SK-N-SH (cell line): Measurements from ENCODE around the gene ACACA. TPM values are rescaled to one million over a fixed set of nuclear protein-coding genes. Genes with fewer than 3 reads are reported as not detected.

Experiments
- CTCF ChIA-PET: fragments of 300-600, 350-600 bp; formaldehyde crosslinking; extraction: SDS; loops from one replicate; lab custom pipeline; 2021; lab: Yijun Ruan, JAX
- POLR2A ChIA-PET: fragments of 350-600 bp; sonication (Branson Sonifier 250); formaldehyde crosslinking; extraction: SDS; loops from one replicate; lab custom pipeline; 2020; ENCODE audit warnings: antibody characterized with exemption, inconsistent platforms; lab: Yijun Ruan, JAX
- DNase-seq: peaks from one replicate; pipeline ENCODE4 v3.0.0; 2012
- H2AFZ ChIP-seq: fragments of 200-600 bp; sonication (generic); 2 replicates; pipeline ENCODE4 v1.8.1; 2016; ENCODE audit warnings: antibody characterized with exemption, mild to moderate bottlenecking, low read depth
- H3F3A ChIP-seq: fragments of 200-600 bp; sonication (generic); replicated peaks from 2 replicates; pipeline ENCODE3; 2016; ENCODE audit warnings: antibody characterized with exemption, mild to moderate bottlenecking; ENCODE audit not compliant: insufficient read depth
- H3K27ac ChIP-seq, 2 experiments: fragments of 200-500 bp in 1 of 2; fragments of 200-600 bp in 1 of 2; sonication (Bioruptor generic) in 1 of 2; sonication (generic), shearing (Covaris generic) in 1 of 2; 2 replicates each; pipeline versions ENCODE4 v1.5.1 to v1.6.1; 2014 to 2016; ENCODE audit warnings: low read depth in 2 of 2, inconsistent platforms in 1 of 2, low read length in 1 of 2, mild to moderate bottlenecking in 1 of 2, mixed read lengths in 1 of 2
- H3K27me3 ChIP-seq: fragments of 200-600 bp; sonication (generic), shearing (Covaris generic); 2 replicates; pipeline ENCODE4 v1.6.1; 2016; ENCODE audit warnings: mixed run types; ENCODE audit not compliant: insufficient read depth
- H3K36me3 ChIP-seq, 2 experiments: fragments of 200-500 bp in 1 of 2; fragments of 200-600 bp in 1 of 2; sonication (Bioruptor generic) in 1 of 2; sonication (generic) in 1 of 2; replicated peaks in 1 of 2; 2 replicates each; pipeline versions ENCODE3 to v1.5.1; 2014 to 2016; ENCODE audit warnings: low read length in 1 of 2, mild to moderate bottlenecking in 1 of 2; ENCODE audit not compliant: insufficient read depth in 2 of 2, control insufficient read depth in 1 of 2
- H3K4me1 ChIP-seq, 2 experiments: fragments of 200-500 bp in 1 of 2; fragments of 200-600 bp in 1 of 2; sonication (Bioruptor generic) in 1 of 2; sonication (generic), shearing (Covaris generic) in 1 of 2; 2 replicates each; pipeline versions ENCODE4 v1.5.1 to v1.6.1; 2014 to 2016; ENCODE audit warnings: low read depth in 1 of 2, low read length in 1 of 2, mixed run types in 1 of 2; ENCODE audit not compliant: insufficient read depth in 2 of 2, control insufficient read depth in 1 of 2
- H3K4me2 ChIP-seq: fragments of 200-600 bp; sonication (generic), shearing (Covaris generic); 2 replicates; pipeline ENCODE4 v1.6.1; 2017; ENCODE audit warnings: mixed run types
- H3K4me3 ChIP-seq, 2 experiments: fragments of 200-500 bp in 1 of 2; fragments of 200-600 bp in 1 of 2; sonication (Bioruptor generic) in 1 of 2; sonication (generic), shearing (Covaris generic) in 1 of 2; 2 replicates each; pipeline versions ENCODE4 v1.5.1 to v1.8.1; 2014 to 2016; ENCODE audit warnings: low read depth in 2 of 2, inconsistent platforms in 1 of 2, low read length in 1 of 2, mild to moderate bottlenecking in 1 of 2, mixed read lengths in 1 of 2, moderate library complexity in 1 of 2
- H3K79me2 ChIP-seq: fragments of 200-600 bp; sonication (generic); 2 replicates; pipeline ENCODE4 v1.8.1; 2017; ENCODE audit warnings: mild to moderate bottlenecking; ENCODE audit not compliant: insufficient read depth
- H3K9ac ChIP-seq: fragments of 200-600 bp; sonication (generic); 2 replicates; pipeline ENCODE4 v1.6.1; 2017; ENCODE audit warnings: mixed run types
- H3K9me2 ChIP-seq: fragments of 200-600 bp; sonication (generic); 2 replicates; pipeline ENCODE4 v1.6.1; 2017; ENCODE audit warnings: mixed run types
- H3K9me3 ChIP-seq: fragments of 200-600 bp; sonication (generic); 2 replicates; pipeline ENCODE4 v1.6.1; 2017; ENCODE audit warnings: mixed run types, mild to moderate bottlenecking, moderate library complexity
- H4K20me1 ChIP-seq: fragments of 200-600 bp; sonication (generic); 2 replicates; pipeline ENCODE4 v1.6.1; 2017; ENCODE audit warnings: mild to moderate bottlenecking, mixed run types; ENCODE audit not compliant: insufficient read depth
- ELF1 ChIP-seq: IDR thresholded peaks from 2 replicates; pipeline ENCODE4 v1.4.0; 2012
- EP300 ChIP-seq, 2 experiments: IDR thresholded peaks; 2 replicates each; pipeline versions ENCODE4 v1.4.0 to v1.6.1; 2012; ENCODE audit warnings: borderline replicate concordance in 1 of 2, low read depth in 1 of 2, low read length in 1 of 2
- FOXJ3 ChIP-seq: sonication (generic); formaldehyde crosslinking; IDR thresholded peaks from 2 replicates; pipeline ENCODE4 v1.5.1; 2020; ENCODE audit warnings: mild to moderate bottlenecking, missing genetic modification reagents
- GABPA ChIP-seq: IDR thresholded peaks from 2 replicates; pipeline ENCODE4 v1.4.0; 2012; ENCODE audit warnings: low read depth, mild to moderate bottlenecking
- MEF2A ChIP-seq: IDR thresholded peaks from 2 replicates; pipeline ENCODE4 v1.4.0; 2012; ENCODE audit warnings: low read depth, borderline replicate concordance
- MXI1 ChIP-seq: IDR thresholded peaks from 2 replicates; pipeline ENCODE4 v1.6.1; 2012; ENCODE audit warnings: mild to moderate bottlenecking, low read depth, low read length, improper control_type of control experiment
- NRF1 ChIP-seq: IDR thresholded peaks from 2 replicates; pipeline ENCODE4 v1.6.1; 2012; ENCODE audit warnings: low read depth, mild to moderate bottlenecking, low read length
- POLR2AphosphoS5 ChIP-seq: IDR thresholded peaks from 2 replicates; pipeline ENCODE4 v1.6.1; 2012; ENCODE audit warnings: low read depth, low read length
- RCOR1 ChIP-seq: fragments of 150-350 bp; IDR thresholded peaks from 2 replicates; pipeline ENCODE4 v1.6.1; 2017; ENCODE audit warnings: antibody characterized with exemption, low read length
- SMC3 ChIP-seq: IDR thresholded peaks from 2 replicates; pipeline ENCODE4 v1.6.1; 2012; ENCODE audit warnings: low read depth, low read length, improper control_type of control experiment
- TAF1 ChIP-seq: IDR thresholded peaks from 2 replicates; pipeline ENCODE4 v1.6.1; 2012; ENCODE audit warnings: low read depth, mild to moderate bottlenecking, low read length, moderate library complexity, borderline replicate concordance
- TCF12 ChIP-seq: IDR thresholded peaks from 2 replicates; pipeline ENCODE4 v1.4.0; 2012
- TEAD4 ChIP-seq: IDR thresholded peaks from 2 replicates; pipeline ENCODE4 v1.4.0; 2012; ENCODE audit warnings: mild to moderate bottlenecking, borderline replicate concordance; ENCODE audit not compliant: insufficient read depth
- WGBS: methylation state at CpG from one replicate; pipeline ENCODE4 v1.1.6; 2017; ENCODE audit warnings: low lambda C conversion rate; 5-methylcytosine and 5-hydroxymethylcytosine counted together
- polyA plus RNA-seq, 3 experiments: library from polyadenylated mRNA; depleted of rRNA; stranded (reverse); fragments of >200 nt; gene quantifications; 2 replicates each; pipeline ENCODE4 v1.2.3, GENCODE V29; 2012
- TF ChIP-seq, protein P1 (sequence below): IDR thresholded peaks from 2 replicates; pipeline ENCODE4 v1.6.1; 2012; ENCODE audit warnings: mild to moderate bottlenecking, low read depth, low read length, moderate library complexity
- TF ChIP-seq, protein P2 (sequence below): IDR thresholded peaks from 2 replicates; pipeline ENCODE4 v1.4.0; 2012; ENCODE audit warnings: low read depth
- TF ChIP-seq, protein P3 (sequence below): IDR thresholded peaks from 2 replicates; pipeline ENCODE4; 2012
- TF ChIP-seq, protein P4 (sequence below): fragments of 200-600 bp; sonication (generic); IDR thresholded peaks from 2 replicates; pipeline ENCODE4 v1.6.1; 2017; ENCODE audit warnings: antibody characterized with exemption, mild to moderate bottlenecking, moderate library complexity
- TF ChIP-seq, protein P5 (sequence below): fragments of 150-350 bp; IDR thresholded peaks from 2 replicates; pipeline ENCODE4 v1.6.1; 2017; ENCODE audit warnings: antibody characterized with exemption, low read length, low read depth, borderline replicate concordance

The ACACA gene
- polyA plus RNA-seq, 1 of the 3 experiments (the other 2 are of a cell fraction): 27.2 TPM

DNA sequence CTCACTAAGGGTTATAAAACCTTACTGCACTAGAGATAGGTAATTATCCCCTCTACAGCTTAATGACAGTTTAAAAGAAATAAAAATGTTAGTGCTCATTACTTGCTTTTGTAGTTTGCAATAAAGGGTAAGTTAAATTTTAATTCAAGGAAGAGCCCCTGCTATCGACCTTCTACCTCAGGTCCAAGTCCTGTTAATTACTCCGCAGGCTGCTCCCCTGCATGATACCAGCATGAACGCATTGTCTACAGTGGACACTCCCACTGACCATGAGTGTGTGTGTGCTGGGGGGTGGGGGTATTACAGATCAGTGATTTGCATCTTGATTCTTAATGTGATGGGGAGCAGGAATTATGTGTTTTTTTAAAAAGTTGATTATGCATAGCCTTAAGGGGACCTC is 354.8 kb downstream of the ACACA start (continued):
- TF ChIP-seq, protein P1, sequence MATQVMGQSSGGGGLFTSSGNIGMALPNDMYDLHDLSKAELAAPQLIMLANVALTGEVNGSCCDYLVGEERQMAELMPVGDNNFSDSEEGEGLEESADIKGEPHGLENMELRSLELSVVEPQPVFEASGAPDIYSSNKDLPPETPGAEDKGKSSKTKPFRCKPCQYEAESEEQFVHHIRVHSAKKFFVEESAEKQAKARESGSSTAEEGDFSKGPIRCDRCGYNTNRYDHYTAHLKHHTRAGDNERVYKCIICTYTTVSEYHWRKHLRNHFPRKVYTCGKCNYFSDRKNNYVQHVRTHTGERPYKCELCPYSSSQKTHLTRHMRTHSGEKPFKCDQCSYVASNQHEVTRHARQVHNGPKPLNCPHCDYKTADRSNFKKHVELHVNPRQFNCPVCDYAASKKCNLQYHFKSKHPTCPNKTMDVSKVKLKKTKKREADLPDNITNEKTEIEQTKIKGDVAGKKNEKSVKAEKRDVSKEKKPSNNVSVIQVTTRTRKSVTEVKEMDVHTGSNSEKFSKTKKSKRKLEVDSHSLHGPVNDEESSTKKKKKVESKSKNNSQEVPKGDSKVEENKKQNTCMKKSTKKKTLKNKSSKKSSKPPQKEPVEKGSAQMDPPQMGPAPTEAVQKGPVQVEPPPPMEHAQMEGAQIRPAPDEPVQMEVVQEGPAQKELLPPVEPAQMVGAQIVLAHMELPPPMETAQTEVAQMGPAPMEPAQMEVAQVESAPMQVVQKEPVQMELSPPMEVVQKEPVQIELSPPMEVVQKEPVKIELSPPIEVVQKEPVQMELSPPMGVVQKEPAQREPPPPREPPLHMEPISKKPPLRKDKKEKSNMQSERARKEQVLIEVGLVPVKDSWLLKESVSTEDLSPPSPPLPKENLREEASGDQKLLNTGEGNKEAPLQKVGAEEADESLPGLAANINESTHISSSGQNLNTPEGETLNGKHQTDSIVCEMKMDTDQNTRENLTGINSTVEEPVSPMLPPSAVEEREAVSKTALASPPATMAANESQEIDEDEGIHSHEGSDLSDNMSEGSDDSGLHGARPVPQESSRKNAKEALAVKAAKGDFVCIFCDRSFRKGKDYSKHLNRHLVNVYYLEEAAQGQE: no peak
- TF ChIP-seq RCOR1 (no peak), EP300 (IDR thresholded peaks at IDR 0.05; ENCODE audit: borderline replicate concordance in 1 of 2, low read depth in 1 of 2, low read length in 1 of 2) (no peak), TAF1 (no peak), FOXJ3 (no peak), MXI1 (no peak)
- TF ChIP-seq, protein P2, sequence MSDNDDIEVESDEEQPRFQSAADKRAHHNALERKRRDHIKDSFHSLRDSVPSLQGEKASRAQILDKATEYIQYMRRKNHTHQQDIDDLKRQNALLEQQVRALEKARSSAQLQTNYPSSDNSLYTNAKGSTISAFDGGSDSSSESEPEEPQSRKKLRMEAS: no peak

DNA sequence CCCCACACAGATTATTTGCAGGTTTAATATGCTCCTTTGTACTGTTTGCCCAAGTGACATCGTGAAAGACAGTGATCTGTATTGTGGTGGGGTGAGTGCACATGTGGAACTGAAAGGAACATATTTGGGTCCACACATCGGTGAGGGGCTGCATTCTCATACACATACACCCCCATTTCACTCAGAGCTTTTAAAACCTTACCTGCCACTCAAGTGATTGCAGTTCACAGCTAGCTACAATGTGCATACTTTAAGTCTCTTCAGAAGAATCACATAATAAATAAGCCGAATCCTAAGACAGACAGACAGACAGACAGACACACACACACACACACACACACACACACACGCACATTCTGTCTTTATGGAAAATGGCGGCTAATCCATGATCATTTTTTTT is 355.3 kb downstream of the ACACA start:
- Histone ChIP-seq H3F3A (peaks cover 4% of the 10 kb centered on the region), H3K4me2 (no peak overlapping the region), H3K27ac (no peak overlapping the region), H3K36me3 (peaks cover 7 to 8% of the 10 kb centered on the region in 2 experiments), H3K9me3 (no peaks in the 10 kb centered on the region), H3K4me1 (no peaks in the 10 kb centered on the region; a peak in 1 of 4 replicates), H2AFZ (no peak overlapping the region), H3K4me3 (no peak overlapping the region), H3K9ac (no peak overlapping the region), H3K9me2 (no peaks in the 10 kb centered on the region), H3K79me2 (no peaks in the 10 kb centered on the region), H3K27me3 (no peaks in the 10 kb centered on the region), H4K20me1 (no peaks in the 10 kb centered on the region; the same call in 1 of the 2 replicates)
- ChIA-PET POLR2A (no interaction called here), CTCF (interaction anchor here (1.0 to 10.7 kb wide), 3 partner anchors 14 to 449 kb away, joined by 3 to 236 read pairs (median 4); no protein-coding TSS in a partner anchor)
- 95% methylated on average over 4 of the region's 5 CpGs for WGBS
- no peak for DNase-seq
- TF ChIP-seq, protein P3, sequence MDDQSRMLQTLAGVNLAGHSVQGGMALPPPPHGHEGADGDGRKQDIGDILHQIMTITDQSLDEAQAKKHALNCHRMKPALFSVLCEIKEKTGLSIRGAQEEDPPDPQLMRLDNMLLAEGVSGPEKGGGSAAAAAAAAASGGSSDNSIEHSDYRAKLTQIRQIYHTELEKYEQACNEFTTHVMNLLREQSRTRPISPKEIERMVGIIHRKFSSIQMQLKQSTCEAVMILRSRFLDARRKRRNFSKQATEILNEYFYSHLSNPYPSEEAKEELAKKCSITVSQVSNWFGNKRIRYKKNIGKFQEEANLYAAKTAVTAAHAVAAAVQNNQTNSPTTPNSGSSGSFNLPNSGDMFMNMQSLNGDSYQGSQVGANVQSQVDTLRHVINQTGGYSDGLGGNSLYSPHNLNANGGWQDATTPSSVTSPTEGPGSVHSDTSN: no peak
- TF ChIP-seq, protein P1: no peak
- no peak for TF ChIP-seq TEAD4
- TF ChIP-seq MEF2A: no peak
- TF ChIP-seq, protein P4, sequence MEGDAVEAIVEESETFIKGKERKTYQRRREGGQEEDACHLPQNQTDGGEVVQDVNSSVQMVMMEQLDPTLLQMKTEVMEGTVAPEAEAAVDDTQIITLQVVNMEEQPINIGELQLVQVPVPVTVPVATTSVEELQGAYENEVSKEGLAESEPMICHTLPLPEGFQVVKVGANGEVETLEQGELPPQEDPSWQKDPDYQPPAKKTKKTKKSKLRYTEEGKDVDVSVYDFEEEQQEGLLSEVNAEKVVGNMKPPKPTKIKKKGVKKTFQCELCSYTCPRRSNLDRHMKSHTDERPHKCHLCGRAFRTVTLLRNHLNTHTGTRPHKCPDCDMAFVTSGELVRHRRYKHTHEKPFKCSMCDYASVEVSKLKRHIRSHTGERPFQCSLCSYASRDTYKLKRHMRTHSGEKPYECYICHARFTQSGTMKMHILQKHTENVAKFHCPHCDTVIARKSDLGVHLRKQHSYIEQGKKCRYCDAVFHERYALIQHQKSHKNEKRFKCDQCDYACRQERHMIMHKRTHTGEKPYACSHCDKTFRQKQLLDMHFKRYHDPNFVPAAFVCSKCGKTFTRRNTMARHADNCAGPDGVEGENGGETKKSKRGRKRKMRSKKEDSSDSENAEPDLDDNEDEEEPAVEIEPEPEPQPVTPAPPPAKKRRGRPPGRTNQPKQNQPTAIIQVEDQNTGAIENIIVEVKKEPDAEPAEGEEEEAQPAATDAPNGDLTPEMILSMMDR: no peak
- TF ChIP-seq, protein P5, sequence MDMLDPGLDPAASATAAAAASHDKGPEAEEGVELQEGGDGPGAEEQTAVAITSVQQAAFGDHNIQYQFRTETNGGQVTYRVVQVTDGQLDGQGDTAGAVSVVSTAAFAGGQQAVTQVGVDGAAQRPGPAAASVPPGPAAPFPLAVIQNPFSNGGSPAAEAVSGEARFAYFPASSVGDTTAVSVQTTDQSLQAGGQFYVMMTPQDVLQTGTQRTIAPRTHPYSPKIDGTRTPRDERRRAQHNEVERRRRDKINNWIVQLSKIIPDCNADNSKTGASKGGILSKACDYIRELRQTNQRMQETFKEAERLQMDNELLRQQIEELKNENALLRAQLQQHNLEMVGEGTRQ: no peak
- no peak for TF ChIP-seq SMC3
- TF ChIP-seq ELF1: no peak
- no peak for TF ChIP-seq GABPA
- no peak for TF ChIP-seq NRF1
- no peak for TF ChIP-seq POLR2AphosphoS5
- TF ChIP-seq TCF12: no peak
